HG03039 (cell line): Measurements from ENCODE around the gene TNS2.
A peak's percentile ranks its signal among the peaks of the same experiment; 100 is the strongest.

ENCODE experiments used
- ATAC-seq: cut with Tn5 transposase; IDR thresholded peaks from one replicate; pipeline ENCODE4 v1.9.1; 2021; ENCODE audit warnings: mild to moderate bottlenecking, moderate library complexity; ENCODE audit not compliant: unreplicated experiment

Gene TNS2

DNA sequence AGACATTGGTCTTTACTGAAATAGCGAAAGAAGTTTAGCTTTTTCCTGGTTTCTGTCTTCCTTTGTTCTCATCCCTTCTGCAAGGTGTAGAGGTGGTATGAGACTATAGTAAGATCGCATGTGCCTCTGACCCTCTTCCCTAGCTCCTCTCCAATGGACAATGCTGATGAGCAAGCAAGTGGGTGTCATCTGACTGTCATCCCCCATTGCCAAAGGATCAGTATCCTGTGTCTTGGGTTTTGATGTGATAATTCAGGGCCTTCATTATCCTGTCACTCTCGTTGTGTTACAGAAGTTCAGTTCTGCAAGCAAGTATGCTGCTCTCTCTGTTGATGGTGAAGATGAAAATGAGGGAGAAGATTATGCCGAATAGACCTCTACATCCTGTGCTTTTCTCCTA is 10.0 kb upstream of the TNS2 start:
- ATAC-seq = no peak

DNA sequence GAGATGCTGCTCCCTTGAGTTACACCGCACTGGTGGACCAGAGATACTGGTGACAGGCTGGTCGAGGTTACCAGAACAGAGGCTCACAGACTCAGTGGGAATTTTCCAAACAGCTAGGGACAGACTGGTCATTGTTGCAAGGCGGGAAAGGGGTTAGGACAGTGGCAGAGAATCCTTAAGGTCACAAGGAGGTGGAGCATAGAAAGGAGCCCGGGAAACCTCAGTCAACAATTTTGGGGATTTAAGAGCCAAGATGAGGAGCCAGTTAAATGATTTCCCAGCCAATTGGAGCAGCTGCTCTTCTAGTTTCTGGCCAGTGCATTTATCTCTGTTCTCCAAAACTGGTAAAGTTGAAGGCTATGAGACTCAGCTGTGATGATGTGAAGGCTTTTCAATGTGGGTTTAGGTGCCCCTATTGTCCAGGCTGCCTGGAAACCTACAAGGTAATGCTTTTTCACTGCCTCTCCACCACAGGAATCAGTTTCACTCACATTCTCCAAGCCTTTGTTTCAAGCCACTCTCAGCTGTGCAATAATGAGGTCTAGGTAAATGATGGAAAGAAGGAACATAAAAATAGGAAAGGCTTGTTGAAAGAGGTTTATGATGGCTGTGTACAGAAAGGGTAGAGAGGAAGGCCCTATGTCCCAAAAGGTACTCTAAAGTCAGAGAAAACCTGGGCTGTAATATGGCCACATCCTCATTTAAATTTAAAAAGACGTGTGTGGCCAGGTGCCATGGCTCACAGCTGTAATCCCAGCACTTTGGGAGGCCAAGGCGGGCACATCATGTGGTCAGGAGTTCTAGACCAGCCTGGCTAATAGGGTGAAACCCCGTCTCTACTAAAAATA is 7.0 kb upstream of the TNS2 start:
- ATAC-seq = no peak

DNA sequence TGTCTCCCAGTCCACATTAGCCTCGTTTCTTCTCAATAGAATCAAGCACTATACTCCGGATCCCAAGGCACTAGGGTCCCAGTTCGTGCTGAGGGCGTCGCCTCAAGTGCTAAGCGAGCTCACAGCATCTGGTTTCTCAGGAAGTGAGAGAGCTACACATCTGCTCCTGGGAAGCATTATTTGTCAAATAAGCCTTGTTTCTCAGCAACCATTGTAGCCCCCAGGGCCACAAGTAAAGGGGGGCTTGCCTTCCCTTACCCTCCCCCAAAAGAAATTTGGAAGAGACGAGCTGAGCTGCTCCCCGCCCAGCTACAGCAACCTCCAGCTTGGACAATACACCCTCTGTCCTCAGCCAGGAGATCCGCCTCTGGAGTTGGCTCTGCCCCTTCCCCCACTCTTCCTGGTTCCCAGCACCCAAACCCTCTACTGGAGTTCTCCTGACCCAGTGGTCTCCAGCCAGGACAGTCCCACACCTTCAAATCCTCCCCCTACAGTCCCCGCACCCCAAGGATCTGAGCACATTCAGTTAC is 5.7 kb upstream of the TNS2 start:
- ATAC-seq = no peak

DNA sequence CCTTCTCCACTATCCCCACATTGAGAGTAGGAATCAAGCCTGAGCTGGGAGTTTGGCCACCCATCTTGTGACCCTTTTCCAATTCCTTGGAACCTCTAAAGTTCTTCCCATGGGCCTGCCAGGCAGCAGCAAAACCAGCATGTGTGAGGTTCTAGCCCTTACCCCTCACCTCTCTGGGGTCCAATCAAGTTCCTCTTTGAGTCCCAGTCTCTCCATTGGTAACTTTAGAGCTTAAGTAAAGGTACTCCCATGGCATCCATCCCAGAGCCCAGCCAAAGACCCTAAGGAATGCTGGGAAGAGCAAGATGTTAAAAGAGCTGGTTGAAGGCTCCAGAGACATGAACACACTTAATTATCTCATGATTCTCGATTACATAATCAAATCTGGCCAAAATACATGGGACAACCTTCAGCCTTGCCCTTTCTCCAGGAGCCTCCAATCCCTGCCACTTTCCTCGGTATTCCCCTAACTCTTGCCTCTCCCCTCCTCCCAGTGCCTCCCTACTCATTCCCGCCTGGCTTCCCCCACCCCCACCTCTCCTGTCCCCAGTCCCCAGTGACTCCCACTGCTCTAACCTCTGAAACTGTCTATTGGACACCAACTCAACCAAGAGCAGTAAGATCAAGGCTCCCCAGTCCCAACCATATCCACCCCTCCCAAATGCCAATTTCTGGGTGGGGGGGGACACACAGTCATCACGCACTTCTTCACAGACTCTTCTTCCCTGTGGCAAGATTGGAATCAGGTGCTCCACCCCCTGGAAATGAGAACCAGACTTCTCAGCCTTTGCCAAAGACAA is 4.8 kb upstream of the TNS2 start:
- ATAC-seq = no peak

DNA sequence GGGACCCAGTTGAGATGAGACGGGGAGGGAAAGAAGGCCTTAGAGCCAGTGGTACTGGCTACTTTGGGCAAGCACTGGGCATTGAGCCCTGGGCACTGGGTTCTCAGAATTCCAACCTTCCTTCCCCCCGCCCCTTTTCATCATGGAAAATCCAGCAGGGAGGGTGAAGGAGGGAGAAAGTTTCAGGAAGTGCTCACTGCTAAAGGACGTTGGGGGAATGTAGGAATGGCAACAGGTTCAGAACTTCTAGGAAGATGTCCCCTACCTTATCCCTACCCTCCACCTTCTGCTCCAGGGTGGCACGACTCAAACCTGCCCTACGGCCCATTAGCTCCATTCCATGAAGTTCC is 4.2 kb upstream of the TNS2 start:
- ATAC-seq = no peak

DNA sequence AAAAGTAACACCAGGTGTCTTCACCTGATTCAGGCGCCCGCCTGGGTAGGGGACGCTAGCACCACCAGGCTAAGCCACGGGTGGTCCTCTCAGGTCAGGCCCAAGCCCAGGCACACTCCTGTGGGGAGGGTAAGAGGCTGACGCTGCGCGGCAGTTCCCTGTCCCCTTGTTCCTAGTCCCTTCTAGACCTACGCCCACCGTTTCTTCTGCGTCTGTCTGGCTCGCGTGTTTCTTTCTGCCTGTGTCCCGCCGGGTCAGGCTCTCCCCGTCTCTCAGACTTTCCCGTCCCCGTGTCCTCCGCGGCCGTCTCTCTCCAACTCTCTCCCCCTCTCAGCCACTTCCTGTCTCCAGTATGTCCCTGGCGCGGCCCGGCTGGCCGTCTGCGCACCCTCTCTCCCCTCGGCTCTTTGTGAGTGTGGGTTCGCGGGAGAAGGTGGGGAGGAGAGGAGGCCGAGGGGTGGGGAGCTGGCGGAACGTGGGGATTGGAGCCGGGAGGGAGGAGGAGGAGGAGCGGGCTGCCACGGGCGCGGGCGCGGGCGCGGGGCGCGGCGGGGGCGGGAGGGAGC is 3.1 kb upstream of the TNS2 start:
- peak; percentile 23 for ATAC-seq

DNA sequence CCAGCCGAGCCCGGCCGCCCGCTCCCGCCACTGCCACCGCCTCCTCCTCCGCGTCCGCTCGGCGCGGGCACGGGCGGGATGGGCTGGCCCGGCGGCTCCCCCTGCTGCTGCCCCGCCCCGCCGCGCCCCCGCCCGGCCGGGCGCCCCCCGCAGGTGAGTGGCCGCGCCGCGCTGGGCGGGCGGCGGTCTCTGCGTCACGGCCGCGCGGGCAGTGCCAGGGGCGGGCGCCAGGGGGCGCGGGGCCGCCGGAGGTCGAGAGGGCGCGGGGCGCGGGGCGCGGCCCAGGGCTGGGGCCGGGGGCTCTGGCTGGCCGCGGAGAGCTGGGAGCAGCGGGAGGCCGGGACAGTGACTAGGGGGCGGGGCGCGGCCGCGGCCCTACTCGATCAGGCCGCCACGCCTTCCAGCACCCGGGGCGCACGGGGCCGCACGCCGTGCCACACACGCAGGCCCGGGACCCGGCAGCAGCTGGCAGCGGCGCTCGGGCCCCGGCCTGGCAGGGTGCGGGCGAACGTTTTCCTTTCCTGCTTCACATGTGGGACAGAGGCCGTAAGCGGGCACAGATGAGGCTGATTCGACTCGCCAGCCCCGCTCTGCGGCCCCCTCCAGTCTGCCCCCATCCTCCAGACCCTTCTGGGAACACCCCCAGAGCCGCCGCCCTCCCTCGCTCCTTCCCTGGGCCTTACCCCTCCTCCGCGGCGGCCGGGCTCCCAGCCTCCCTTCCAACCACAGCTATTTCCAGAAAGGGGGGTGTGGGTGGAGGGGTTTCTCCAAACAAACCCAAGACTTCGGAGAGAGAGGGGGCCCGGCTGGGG is 2.4 kb upstream of the TNS2 start:
- peak; percentile 71 for ATAC-seq

DNA sequence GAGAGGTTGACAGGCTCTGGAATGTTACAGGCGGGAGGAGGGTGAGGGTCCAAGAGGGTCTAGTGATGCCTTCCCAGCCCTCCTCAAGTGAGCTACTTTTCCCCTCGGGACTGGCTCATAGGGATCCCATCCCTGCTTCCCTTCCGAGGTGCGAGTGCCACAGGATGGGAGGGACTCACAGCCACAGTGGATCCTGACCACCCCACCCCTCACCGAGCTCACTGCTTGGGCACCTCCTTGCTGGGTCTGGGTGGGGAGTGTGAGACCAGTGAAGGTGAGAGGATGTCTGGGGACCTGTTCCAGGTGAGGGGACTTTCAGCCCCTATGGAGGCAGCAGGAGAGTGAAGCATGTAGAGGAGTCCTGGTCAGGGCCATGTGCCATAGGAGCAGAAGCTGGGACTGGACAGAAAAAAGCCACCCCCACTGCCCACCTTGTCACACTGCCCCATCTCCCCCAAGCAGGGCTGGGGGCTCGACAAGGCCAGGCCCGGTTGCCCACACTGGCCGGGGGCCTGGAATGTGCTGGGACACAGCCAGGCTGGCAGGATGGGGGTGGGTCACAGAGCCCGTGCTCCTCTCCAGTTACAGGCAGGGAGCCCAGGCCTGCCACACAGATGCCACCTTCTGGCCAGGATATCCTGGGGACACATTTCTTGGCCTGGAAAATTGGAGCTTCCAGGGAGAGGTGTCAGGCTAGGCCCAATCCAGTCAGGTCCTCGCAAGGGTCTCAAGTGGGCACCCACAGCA is 1.7 kb upstream of the TNS2 start:
- ATAC-seq = no peak

DNA sequence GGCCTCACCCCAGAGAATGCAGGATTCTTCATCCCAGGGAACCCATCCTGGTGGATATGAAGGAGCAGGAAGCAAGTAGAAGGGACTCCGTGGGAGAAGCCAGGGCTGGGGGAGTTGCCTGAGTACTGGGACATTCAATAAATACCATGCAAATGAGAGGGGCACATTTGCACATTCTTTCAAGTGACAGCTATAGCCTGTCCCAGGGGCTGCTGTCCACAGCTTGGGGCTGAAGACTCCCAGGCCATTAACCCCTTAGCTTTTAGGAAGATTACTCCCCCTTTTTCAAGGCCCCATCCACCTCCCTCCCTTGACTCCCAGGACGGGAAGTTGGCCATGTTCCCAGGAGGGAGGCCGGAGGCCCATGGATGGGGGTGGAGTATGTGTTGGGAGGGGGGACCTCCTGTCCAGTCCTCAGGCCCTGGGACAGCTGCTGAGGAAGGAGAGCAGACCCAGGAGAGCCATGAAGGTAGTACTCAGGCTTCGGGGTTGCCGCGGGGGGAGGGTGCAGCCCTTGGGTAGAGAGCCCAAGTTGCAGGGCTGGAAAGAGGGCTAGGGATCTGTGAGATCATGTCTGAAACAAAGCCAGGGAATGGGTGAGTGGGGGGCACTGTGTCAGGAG is 974 bp upstream of the TNS2 start:
- ATAC-seq = no peak

DNA sequence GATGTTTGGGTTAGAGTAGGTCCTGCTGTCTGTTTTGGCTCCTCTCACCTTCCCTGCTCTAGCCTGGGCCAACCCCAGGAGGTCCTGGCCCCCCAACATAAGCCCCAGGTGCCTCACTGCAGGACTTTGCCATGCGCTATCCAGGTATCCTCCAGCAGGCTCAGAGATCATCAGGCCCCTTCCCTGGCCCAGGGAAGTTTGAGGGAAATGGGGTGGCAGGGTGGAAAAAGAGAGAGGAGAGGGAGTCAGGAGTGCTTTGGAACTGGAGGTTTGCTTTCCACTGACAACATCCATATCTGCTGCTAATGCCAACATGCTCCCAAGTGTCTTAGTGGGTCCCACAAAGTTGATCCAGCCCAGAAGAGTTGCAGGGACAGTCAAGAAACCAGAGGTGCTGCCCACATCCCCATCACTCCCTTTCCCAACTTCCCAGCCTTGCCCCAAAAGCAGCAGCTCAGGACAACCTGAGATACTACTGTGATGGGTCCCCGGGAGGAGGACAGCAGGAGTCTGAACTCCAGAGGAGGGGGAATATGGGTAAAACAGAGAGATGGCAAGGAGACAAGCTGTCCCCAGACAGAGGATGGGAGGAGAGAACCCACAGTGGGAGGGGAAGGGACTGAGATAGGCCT is 677 bp downstream of the TNS2 start:
- ATAC-seq = no peak

DNA sequence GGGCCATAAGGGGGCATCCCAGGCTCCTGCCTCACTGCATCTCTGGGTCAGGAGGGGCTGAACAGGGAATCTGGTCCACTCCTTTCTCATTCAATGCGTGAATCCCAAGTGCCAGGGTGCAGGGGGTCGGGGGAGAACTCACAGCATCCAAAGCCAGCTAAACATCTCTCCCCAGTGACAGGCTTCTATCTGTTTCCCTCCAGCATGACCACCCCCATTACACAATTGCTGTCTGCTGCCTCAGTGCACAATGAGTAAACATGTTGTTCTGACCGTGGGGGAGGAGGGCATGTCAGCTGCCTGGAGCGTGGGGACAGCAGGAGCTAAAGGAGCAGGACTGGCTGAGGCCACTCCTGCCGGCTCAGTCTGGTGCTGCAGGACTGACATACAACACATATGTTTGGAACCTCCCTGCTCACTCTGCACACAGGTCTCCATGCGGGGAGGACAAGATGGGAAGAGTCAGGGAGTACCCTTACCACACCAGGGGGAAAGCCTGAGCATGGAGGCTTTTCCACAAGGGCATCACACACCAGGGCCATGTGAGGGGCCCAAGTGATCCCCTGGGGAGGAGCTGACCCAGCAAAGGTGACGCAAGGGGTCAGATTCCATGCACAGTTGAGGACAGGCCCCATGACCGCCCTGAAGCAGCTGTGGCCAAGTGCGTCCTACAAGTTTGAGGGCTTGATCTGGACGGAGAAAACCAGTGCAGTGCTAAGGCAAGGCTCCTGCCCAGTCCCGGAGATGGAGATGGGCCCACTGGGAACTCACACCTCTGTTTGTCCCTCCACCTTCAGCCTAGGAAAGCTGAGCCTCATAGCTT is 1.4 kb downstream of the TNS2 start:
- ATAC-seq = no peak

DNA sequence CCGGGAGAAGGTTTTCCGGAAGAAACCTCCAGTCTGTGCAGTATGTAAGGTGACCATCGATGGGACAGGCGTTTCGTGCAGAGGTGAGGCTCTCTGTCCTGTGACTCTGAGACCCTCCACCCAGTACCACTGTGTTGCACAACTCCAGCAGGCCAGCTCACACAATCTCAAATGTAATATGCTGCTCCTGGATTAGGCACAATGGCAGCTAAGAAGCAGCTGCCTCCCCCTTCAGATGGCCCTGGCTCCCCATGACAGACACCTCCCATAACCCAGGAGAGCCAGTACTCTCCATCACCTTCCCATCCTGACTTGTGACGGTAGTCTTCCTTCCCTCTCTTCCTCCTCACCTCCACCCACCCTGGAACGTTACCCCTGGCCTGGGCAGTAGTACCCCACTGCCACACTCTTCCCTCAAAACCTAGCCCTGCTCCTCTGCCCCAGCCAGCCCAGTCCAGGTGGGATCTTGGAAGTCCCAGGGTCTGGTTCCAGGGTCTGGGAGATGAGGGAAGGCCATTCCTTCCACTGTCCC is 2.1 kb downstream of the TNS2 start:
- ATAC-seq = no peak

DNA sequence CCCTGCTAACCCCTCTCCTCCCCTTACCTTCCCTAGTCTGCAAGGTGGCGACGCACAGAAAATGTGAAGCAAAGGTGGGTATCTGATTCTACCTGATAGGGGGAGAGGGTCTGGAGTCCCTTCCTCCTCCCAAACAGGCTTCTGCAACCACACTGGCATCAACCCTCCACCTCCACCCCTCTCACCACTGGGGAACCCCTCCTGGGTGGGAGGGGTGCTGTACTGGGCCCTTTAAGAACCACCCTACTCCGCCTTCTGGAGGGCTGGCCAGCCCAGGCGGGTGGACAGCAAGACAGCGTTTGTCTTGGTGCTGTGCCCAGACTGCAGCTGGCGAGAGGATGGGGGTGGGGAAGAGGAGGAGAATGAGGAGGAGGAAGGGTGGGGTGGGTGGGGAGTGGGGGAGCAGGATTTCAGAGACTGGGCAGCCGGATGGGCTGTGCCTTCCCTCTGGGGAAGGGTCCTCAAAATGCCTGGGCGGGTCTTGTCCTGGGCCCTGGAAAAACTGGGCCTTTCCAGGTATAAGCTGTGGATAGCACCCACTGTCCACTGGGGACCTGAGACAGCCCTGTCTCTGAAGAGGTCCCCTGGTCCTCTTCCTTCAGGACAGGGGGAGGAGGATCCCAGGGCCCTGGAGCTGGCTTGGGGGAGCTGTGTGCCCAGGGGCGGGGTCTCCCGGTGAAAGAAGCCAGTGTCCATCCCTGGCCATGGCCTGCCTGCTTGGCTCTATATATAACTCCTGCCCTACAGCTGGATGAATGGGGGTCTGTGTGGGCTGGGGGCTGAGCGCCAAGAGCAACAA is 2.8 kb downstream of the TNS2 start:
- ATAC-seq = no peak

DNA sequence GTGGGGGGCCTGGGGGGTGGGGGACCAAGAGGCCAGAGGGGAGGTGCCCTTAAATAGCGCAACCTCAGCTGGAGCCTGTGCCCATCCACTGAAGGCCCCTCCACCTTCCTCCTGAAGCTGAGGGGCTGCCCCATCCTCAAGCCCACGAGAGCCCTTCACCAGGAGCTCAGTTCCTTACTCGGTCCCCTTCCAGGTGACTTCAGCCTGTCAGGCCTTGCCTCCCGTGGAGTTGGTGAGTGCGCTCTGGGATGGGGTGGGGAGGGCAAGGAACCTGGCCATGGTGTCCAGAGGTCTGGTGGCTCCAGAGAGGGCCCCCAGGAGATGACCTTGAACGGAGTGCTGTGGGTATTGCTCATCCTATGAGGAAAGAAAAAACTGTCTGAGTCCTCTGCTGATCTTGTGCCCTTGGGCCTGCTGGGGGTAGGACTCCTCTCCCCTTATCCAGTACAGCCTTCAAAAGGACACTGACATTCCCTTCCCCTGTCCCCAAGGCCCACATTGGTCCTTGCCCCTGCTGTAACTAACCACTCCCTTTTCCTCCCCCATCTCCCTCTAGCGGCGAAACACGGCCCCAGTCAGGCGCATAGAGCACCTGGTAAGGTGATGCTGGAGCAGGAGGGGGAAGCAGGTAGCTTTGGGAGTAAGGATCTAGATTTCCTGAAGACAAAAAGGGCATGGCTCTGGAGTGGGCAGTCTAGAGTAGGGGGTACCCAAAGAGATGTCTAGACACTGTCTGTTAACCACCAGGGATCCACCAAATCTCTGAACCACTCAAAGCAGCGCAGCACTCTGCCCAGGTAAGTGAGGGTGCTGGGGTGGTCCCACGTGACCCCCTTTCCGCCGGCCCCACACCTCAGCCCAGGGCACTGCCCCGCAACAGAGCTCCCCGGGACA is 3.6 kb downstream of the TNS2 start:
- peak; percentile 4 for ATAC-seq

DNA sequence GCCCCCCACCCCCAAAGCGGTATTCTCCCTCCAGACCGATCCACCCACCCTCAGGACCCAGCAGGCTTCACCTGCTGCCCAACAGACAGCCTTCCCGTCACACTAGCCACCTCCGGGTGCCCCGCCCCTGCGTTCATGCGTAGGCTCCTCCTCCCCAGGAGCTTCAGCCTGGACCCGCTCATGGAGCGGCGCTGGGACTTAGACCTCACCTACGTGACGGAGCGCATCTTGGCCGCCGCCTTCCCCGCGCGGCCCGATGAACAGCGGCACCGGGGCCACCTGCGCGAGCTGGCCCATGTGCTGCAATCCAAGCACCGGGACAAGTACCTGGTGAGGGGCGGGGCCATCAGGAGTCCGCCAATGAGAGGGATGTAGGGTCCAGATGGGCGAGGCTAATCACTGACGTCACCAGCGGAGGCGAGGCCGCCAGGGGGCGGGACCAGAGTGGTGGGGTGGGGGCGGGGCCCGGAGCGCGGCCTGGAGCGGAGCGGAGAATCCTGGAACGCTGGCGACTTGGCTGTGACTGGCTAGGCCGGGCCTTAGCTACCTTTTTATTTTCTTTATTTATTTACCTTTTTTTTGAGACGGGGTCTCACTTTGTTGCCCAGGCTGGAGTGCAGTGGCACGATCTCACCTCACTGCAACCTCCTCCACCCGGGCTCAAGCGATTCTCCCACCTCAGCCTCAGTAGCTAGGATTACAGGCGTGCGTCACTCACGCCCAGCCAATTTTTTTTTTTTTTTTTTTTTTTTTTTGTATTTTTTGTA is 4.4 kb downstream of the TNS2 start:
- peak; percentile 94 for ATAC-seq
